ENCODE measurements around the gene SDK1.

SDK1 gene

DNA sequence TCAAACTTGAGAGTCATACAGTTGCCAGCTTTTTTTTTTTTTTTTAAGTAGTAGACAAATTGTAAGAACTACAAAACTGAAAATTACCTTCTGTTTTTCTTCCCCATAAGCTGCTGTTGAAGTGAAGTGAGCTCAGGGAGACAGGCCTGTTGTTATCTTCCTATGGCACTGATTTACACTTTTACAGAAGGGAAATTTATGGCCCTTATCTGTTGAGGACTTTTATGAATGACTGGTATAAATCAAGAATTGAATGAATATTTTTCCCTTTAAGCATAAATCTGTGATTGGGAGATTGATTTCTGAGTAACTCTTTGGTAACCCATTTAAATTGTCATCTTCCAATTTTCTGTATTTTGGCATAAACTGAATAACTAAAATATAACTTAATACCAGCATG is 124.0 kb downstream of the SDK1 start:
- no peak for FAIRE-seq

GRCh38 chr7:3426064-3426463 is 125.0 kb downstream of the SDK1 start:
- no peak for FAIRE-seq

GRCh38 chr7:3427957-3428356 is 126.9 kb downstream of the SDK1 start:
- no peak for FAIRE-seq

GRCh38 chr7:3429981-3430380 is 128.9 kb downstream of the SDK1 start:
- FAIRE-seq: no peak

DNA sequence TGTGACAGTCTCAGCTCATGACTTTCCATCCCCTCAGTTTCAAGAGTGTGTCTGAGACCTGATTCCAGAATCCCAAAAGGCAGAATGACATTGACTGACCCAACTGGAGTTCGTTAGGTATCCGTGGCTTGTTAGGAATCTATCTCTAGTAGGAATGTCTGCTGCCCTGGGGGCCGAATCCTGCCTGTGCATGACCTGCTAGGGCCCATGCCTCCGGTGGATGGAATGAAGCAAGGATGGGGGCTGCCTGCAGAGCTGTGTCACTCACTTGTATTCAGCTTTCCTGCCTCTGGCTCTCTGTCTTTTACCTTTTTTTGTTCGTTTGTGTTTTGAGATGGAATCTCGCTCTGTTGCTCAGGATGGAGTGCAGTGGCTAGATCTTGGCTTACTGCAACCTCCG is 129.5 kb downstream of the SDK1 start:
- no peak for FAIRE-seq

DNA sequence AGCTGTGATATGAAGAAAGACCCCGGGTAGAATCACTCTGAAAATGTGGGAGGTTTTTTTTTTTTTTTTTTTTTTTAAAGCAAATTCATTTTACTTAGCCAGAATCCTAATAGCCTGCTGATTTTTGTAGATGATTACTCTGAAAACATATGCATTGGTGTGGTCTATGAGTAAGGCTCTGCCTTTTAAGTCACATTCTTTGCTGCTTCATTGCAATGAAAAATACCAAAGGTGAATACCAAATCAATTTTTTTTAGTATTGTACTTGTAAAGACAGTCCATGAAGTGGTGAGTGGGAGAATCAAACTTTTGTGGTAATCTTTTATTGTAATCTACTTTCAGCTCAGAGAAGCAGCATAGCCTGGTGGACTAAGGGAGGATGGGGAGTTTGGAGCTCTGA is 130.3 kb downstream of the SDK1 start:
- FAIRE-seq: no peak

DNA sequence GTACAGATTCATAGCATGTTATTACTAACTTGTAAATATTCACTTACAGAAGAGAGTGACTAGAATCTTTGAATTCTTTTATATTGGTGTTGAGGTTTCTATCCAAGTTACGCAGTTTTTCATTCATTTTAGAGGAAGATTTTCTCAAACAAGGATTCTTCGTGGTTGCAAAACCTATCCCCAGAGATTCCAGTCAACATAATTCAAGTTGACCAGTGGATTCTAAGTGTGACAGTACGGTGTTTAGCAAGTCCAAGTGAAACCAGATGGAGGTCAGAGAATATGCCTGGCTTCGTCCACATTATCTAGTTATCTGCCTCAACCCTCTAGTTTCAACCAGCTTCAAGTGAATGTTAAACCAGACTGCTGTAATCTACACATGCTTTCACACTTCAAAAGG is 131.9 kb downstream of the SDK1 start:
- no peak for FAIRE-seq

DNA sequence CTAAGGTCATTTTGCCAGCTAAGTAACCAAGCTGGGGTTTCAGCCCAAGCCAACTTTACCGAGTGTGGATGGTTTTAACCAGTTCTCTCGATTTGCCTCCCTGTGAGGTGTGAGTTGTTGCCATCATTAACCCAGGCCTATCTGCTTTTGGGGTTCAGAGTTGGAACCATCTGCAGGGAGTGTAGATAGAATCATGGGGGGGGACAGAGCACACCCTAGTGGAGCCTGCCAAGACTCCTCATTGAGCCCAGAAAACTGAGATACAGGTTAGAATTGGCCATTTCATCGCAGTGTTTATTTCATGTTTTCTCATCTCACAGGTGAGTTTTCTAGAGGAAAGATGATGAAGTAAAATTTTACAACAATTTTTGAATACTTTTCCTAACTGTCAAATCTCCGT is 133.6 kb downstream of the SDK1 start:
- FAIRE-seq: no peak

DNA sequence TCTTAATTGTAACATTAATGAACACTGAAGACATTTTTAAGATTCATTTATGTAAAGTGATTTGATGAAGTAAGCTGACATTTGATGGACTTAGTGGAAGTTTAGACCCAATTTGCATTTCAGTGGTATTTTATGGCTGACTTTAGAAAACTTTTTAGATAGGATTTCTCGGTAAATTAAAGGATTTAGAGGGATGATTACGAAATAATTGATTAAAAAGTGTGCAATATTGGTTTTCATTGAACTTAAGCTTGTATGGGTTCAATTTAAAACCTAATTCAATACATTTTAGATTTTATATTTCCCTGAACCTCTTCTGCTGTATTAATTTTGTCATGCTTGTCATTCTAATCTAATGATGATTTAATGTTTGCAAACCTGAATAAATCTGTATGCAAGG is 135.1 kb downstream of the SDK1 start:
- no peak for FAIRE-seq

DNA sequence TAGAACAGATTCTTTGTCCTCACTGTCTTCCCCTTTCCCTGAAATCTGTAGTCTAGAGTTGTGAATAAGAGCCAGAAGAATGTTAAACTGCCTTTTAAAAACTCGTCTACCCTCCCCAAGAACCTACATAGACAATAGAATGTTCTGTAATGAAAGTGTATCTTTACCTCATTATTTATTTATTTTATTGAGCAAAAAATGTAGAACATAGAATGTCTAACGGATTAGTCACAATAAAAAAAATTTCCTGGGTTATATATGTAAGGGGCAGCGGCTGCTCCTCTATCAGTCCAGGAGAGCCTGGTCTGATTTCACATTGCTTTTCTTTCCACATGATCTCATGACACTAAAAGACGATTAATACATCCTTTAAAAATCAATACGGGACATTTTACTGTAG is 135.7 kb downstream of the SDK1 start:
- FAIRE-seq: no peak

- FAIRE-seq: no peak
These were observed 136.4 kb downstream of the SDK1 start for GRCh38 chr7:3437467-3437866.

DNA sequence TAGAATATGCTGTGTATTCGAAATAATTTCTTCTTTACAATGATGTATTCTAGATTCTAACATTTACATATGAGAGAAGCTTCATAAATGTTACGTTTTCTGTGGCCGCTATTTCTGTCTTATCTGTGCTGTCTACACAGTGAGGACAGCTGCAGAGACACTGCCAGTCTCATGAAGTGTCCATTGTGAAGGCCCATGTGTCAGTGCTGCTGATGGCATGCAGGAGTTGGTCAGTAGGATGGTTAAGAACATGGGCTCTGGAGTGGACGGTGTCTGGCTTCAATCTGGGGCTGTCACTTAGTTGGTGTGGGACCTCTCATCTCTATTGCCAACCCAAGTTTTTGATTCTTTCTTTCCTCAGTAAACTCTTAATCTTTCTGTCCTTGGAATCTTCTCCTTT is 137.3 kb downstream of the SDK1 start:
- FAIRE-seq: no peak

GRCh38 chr7:3439333-3440030 is 138.4 kb downstream of the SDK1 start:
- FAIRE-seq: no peak

- no peak for FAIRE-seq
These were observed 139.5 kb downstream of the SDK1 start for GRCh38 chr7:3440509-3440908.

DNA sequence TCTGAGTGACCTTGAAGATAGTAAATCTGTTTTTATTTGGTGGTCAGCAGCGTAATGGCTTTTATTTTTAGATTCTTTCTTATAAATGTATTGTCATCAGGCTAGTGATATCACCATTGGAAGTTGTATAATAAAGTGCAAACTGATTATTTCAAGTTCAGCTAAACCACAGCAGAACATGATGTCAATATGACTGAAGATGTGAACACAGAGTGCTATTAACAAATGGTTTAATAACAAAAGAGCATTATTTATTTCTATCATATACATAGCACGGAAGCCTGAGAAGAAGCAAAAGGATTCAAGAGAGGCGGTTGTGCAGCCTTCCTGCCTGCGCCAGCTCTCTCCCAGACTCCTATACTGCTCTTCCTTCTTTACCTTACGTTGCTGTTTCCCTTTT is 142.7 kb downstream of the SDK1 start:
- FAIRE-seq: no peak

GRCh38 chr7:3446786-3447185 is 145.7 kb downstream of the SDK1 start:
- FAIRE-seq: no peak

- FAIRE-seq: no peak
These were observed 150.6 kb downstream of the SDK1 start for GRCh38 chr7:3451701-3452100.

GRCh38 chr7:3453398-3453797 is 152.3 kb downstream of the SDK1 start:
- no peak for FAIRE-seq

GRCh38 chr7:3455806-3456595 is 154.9 kb downstream of the SDK1 start:
- FAIRE-seq: no peak

GRCh38 chr7:3459111-3459510 is 158.1 kb downstream of the SDK1 start:
- FAIRE-seq: no peak

DNA sequence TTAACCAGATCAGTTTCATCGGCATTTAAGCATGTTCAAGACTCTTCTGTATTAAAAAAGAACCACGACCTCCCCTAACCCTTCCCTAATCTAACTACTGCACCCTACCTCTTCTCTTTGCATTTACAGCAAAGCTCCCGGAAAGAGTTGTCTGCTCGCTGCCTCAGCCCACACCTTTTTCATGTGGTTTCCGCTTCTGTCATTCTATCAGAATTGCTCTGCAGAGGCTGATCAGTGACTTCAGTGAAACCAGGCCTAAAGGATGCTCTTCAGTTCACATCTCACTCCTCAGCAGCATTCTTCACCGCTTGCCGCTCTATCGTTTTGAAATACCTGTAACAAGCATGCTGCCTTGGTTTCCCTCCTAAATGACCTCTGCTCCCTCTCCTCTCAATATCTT is 160.9 kb downstream of the SDK1 start:
- no peak for FAIRE-seq

- FAIRE-seq: no peak
These were observed 162.6 kb downstream of the SDK1 start for GRCh38 chr7:3463696-3464095.

- FAIRE-seq: no peak
These were observed 164.0 kb downstream of the SDK1 start for GRCh38 chr7:3464900-3465622.

- FAIRE-seq: no peak
These were observed 165.2 kb downstream of the SDK1 start for GRCh38 chr7:3466261-3466660.

All from G401.6 (cell line).